Progenitor cell of endocrine pancreas (in vitro differentiated cells): ENCODE measurements around the gene BCAT1. TPM values are rescaled to one million over a fixed set of nuclear protein-coding genes. Genes with fewer than 3 reads are reported as not detected.
"Not testable (repeated sequence)": the region's sequence is repeated elsewhere in the genome, so short reads cannot be mapped to it uniquely, and the experiment has no call there.

Source experiments
- DNase-seq: peaks from one replicate; pipeline ENCODE4 v3.0.0; 2021; ENCODE audit warnings: low spot score; ENCODE audit not compliant: unreplicated experiment
- H3K27ac Mint-ChIP-seq: 2 replicates; pipeline ENCODE4 v1.8.0; 2021; ENCODE audit warnings: mild to moderate bottlenecking, moderate library complexity, mixed read lengths
- H3K27me3 Mint-ChIP-seq: 2 replicates; pipeline ENCODE4 v1.8.0; 2021; ENCODE audit warnings: mixed read lengths
- H3K36me3 Mint-ChIP-seq: 2 replicates; pipeline ENCODE4 v1.8.0; 2022; ENCODE audit warnings: mixed read lengths; ENCODE audit not compliant: insufficient read depth
- H3K4me1 Mint-ChIP-seq: 2 replicates; pipeline ENCODE4 v1.8.0; 2021; ENCODE audit warnings: low read depth, mixed read lengths
- H3K4me3 Mint-ChIP-seq: 2 replicates; pipeline ENCODE4 v1.8.0; 2021; ENCODE audit warnings: low read depth, mild to moderate bottlenecking, moderate library complexity, mixed read lengths
- H3K9me3 Mint-ChIP-seq: 2 replicates; pipeline ENCODE4 v1.8.0; 2021; ENCODE audit warnings: low read depth, mixed read lengths
- CTCF ChIP-seq: fragments of 200-600 bp; sonication (generic); IDR thresholded peaks from one replicate; pipeline ENCODE4 v1.5.0; 2021; ENCODE audit warnings: antibody characterized with exemption, mild to moderate bottlenecking; ENCODE audit not compliant: unreplicated experiment
- total RNA-seq: library from RNA; stranded (reverse); gene quantifications from 2 replicates; pipeline ENCODE4 v1.2.1, GENCODE V29; 2021

The BCAT1 gene
- total RNA-seq, 1 donor from 2014 or later: 52.9 TPM

GRCh38 chr12:24972078-24972477, 23.2 kb upstream of the BCAT1 start:
- TF ChIP-seq CTCF: no peak
- H3K27ac Mint-ChIP-seq: peak overlapping the region; percentile 33
- H3K36me3 Mint-ChIP-seq: peaks cover 11% of the 10 kb centered on the region
- peaks cover 20% of the 10 kb centered on the region for H3K9me3 Mint-ChIP-seq
- DNase-seq: no peak
- no peak overlapping the region for H3K4me3 Mint-ChIP-seq
- H3K27me3 Mint-ChIP-seq: no peaks in the 10 kb centered on the region
- peaks cover 33% of the 10 kb centered on the region for H3K4me1 Mint-ChIP-seq

GRCh38 chr12:24970177-24970576, 21.3 kb upstream of the BCAT1 start:
- no peak for DNase-seq
- Mint-ChIP-seq H3K9me3 (peaks cover 23% of the 10 kb centered on the region), H3K36me3 (peaks cover 11% of the 10 kb centered on the region), H3K4me1 (peaks cover 22% of the 10 kb centered on the region), H3K27ac (no peak overlapping the region), H3K4me3 (no peak overlapping the region), H3K27me3 (no peaks in the 10 kb centered on the region)
- no peak for TF ChIP-seq CTCF

- H3K36me3 Mint-ChIP-seq: peaks cover 15% of the 10 kb centered on the region
- no peak for TF ChIP-seq CTCF
- no peak overlapping the region for H3K4me3 Mint-ChIP-seq
- no peak overlapping the region for H3K27ac Mint-ChIP-seq
- no peak for DNase-seq
- H3K9me3 Mint-ChIP-seq: peaks cover 24% of the 10 kb centered on the region
- H3K4me1 Mint-ChIP-seq: peaks cover 20% of the 10 kb centered on the region
- H3K27me3 Mint-ChIP-seq: no peaks in the 10 kb centered on the region
Observed at GRCh38 chr12:24966951-24967564, 18.2 kb upstream of the BCAT1 start.

- Mint-ChIP-seq H3K9me3 (peaks cover 12% of the 10 kb centered on the region), H3K4me1 (peaks cover 22% of the 10 kb centered on the region), H3K4me3 (no peak overlapping the region), H3K36me3 (peaks cover 6% of the 10 kb centered on the region), H3K27me3 (no peaks in the 10 kb centered on the region), H3K27ac (no peak overlapping the region)
- TF ChIP-seq CTCF: no peak
- no peak for DNase-seq
Observed at GRCh38 chr12:24964342-24964741, 15.4 kb upstream of the BCAT1 start.

GRCh38 chr12:24960222-24960855, 11.4 kb upstream of the BCAT1 start:
- Mint-ChIP-seq H3K4me3 (no peak overlapping the region), H3K36me3 (peaks cover 6% of the 10 kb centered on the region), H3K4me1 (peaks cover 26% of the 10 kb centered on the region), H3K9me3 (peaks cover 9% of the 10 kb centered on the region), H3K27ac (no peak overlapping the region), H3K27me3 (no peaks in the 10 kb centered on the region)
- peak; percentile 27 for DNase-seq
- TF ChIP-seq CTCF: peak; percentile 73

- H3K4me3 Mint-ChIP-seq, H3K4me1 Mint-ChIP-seq, H3K36me3 Mint-ChIP-seq, DNase-seq, H3K9me3 Mint-ChIP-seq, H3K27ac Mint-ChIP-seq: not testable (repeated sequence)
- peaks cover 17% of the 10 kb centered on the region for H3K27me3 Mint-ChIP-seq
Observed at GRCh38 chr12:24956351-24956750, 7.5 kb upstream of the BCAT1 start.
